ENCODE results near the gene MPDU1.

DNA sequence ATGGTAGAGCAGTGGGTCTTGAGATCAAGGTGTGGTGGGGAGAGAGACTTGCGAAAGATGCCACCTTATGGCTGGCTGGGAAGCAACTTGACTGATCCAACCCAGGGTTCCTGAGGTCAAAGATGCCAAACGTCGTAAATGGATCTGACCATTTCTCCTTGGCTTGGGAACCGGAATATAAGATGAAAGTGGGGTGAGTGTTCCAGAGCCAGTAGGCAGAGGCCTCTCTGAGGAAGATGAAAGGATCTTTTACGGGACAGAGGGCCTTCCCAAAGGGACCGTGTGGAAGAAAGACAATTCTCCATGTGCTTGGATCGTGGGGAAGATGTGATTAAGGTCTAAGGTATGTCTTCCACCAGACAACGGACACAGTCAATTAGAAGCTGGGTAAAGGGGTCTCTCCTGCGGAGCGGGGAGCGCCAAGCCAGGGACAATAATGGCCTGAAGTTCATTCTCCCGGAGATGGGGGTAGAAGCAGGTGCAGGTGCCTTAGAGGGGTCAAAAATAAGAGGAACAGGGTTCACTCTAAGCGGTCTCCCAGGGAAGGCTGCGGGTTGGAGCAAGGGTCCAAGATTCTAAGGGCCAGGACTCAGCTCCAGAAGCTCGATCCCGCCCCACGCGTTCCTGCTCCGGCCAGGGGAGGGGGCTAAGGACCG lies 30.2 kb downstream of the MPDU1 start:
- TF ChIP-seq, protein P1, sequence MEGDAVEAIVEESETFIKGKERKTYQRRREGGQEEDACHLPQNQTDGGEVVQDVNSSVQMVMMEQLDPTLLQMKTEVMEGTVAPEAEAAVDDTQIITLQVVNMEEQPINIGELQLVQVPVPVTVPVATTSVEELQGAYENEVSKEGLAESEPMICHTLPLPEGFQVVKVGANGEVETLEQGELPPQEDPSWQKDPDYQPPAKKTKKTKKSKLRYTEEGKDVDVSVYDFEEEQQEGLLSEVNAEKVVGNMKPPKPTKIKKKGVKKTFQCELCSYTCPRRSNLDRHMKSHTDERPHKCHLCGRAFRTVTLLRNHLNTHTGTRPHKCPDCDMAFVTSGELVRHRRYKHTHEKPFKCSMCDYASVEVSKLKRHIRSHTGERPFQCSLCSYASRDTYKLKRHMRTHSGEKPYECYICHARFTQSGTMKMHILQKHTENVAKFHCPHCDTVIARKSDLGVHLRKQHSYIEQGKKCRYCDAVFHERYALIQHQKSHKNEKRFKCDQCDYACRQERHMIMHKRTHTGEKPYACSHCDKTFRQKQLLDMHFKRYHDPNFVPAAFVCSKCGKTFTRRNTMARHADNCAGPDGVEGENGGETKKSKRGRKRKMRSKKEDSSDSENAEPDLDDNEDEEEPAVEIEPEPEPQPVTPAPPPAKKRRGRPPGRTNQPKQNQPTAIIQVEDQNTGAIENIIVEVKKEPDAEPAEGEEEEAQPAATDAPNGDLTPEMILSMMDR (IDR thresholded peaks at IDR 0.05; ENCODE audit: low read depth, low read length, missing input control), result no peak
- no peak for TF ChIP-seq YY1 (IDR thresholded peaks at IDR 0.05)
- no peak for TF ChIP-seq GABPA (IDR thresholded peaks at IDR 0.05 in 1 of 2, conservative IDR thresholded peaks at IDR 0.05 in 1 of 2)
- TF ChIP-seq NR2F2 (IDR thresholded peaks at IDR 0.05), result no peak
